ENCODE data around the gene SLC25A21.

Gene SLC25A21

GRCh38 chr14:36684946-36685345 is 487.5 kb downstream of the SLC25A21 start:
- Histone ChIP-seq H3K4me1 (ENCODE audit: control extremely low read depth in 1 of 4, control insufficient read depth in 4 of 4, insufficient read depth in 4 of 4, low read length in 3 of 4) (no peaks in the 10 kb centered on the region), H3K36me3 (ENCODE audit: control insufficient read depth in 4 of 4, insufficient read depth in 4 of 4, low read length in 3 of 4) (no peaks in the 10 kb centered on the region), H3K9me3 (ENCODE audit: control extremely low read depth in 1 of 5, control insufficient read depth in 4 of 5, insufficient read depth in 2 of 5, low read depth in 1 of 5, low read length in 4 of 5) (peaks cover 0 to 2% (median 0%) of the 10 kb centered on the region in 5 experiments), H3K27me3 (replicated peaks in 2 of 5; ENCODE audit: control insufficient read depth in 4 of 5, insufficient read depth in 5 of 5, low read length in 4 of 5) (peaks cover 0 to 34% (median 5%) of the 10 kb centered on the region in 5 experiments), H3K4me3 (ENCODE audit: control insufficient read depth in 1 of 7, extremely low read depth in 1 of 7, insufficient read depth in 4 of 7, low read depth in 2 of 7, low read length in 6 of 7) (no peak overlapping the region), H3K27ac (ENCODE audit: insufficient read depth in 1 of 2, low read depth in 1 of 2, low read length in 2 of 2, poor library complexity in 1 of 2, severe bottlenecking in 2 of 2) (no peak overlapping the region)
- ChIA-PET POLR2A (no interaction called here), CTCF (no interaction called here)
- WGBS (ENCODE audit: insufficient coverage), result no CpG with 5 or more reads among the region's 3 CpGs
- no peak for DNase-seq

- no peaks in the 10 kb centered on the region for H3K9me3 ChIP-seq (ENCODE audit: control extremely low read depth in 1 of 5, control insufficient read depth in 4 of 5, insufficient read depth in 2 of 5, low read depth in 1 of 5, low read length in 4 of 5)
- CTCF ChIA-PET, result interaction anchor here (1.2 kb wide), 1 partner anchor 466 kb away, joined by 3 read pairs; no protein-coding TSS in a partner anchor
- DNase-seq, result no peak
- H3K4me1 ChIP-seq (ENCODE audit: control extremely low read depth in 1 of 4, control insufficient read depth in 4 of 4, insufficient read depth in 4 of 4, low read length in 3 of 4), result no peaks in the 10 kb centered on the region
- whole genome bisulfite sequencing (ENCODE audit: insufficient coverage), result 90% methylated on average over 9 of the region's 9 CpGs
- peaks cover 0 to 43% (median 9%) of the 10 kb centered on the region in 5 experiments for H3K27me3 ChIP-seq (replicated peaks in 2 of 5; ENCODE audit: control insufficient read depth in 4 of 5, insufficient read depth in 5 of 5, low read length in 4 of 5)
- H3K27ac ChIP-seq (ENCODE audit: insufficient read depth in 1 of 2, low read depth in 1 of 2, low read length in 2 of 2, poor library complexity in 1 of 2, severe bottlenecking in 2 of 2), result no peak overlapping the region
- H3K36me3 ChIP-seq (ENCODE audit: control insufficient read depth in 4 of 4, insufficient read depth in 4 of 4, low read length in 3 of 4), result no peaks in the 10 kb centered on the region
- no peak overlapping the region for H3K4me3 ChIP-seq (ENCODE audit: control insufficient read depth in 1 of 7, extremely low read depth in 1 of 7, insufficient read depth in 4 of 7, low read depth in 2 of 7, low read length in 6 of 7)
- POLR2A ChIA-PET, result no interaction called here
These were observed 489.2 kb downstream of the SLC25A21 start for GRCh38 chr14:36683083-36683724.

DNA sequence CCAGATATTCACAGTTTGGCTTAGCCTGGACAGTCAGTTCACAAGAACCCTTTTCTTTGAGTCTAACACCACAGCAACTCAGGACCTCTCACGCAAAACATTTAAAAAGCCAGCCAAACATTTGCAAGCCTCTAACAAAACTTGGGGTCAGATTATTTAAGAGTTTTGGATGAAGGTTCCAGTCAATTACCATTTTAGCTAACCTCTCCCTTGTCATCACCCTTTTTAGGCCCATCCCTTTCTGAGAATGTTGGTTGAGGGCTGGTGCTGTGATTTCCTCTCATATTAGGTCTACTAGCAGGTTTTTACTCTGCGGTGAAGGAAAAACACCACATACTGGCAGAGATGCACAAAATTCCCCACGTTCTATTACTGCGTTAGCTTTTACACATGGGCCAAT is 490.1 kb downstream of the SLC25A21 start:
- Histone ChIP-seq H3K9me3 (ENCODE audit: control extremely low read depth in 1 of 5, control insufficient read depth in 4 of 5, insufficient read depth in 2 of 5, low read depth in 1 of 5, low read length in 4 of 5) (no peaks in the 10 kb centered on the region), H3K4me3 (ENCODE audit: control insufficient read depth in 1 of 7, extremely low read depth in 1 of 7, insufficient read depth in 4 of 7, low read depth in 2 of 7, low read length in 6 of 7) (no peak overlapping the region), H3K27me3 (replicated peaks in 2 of 5; ENCODE audit: control insufficient read depth in 4 of 5, insufficient read depth in 5 of 5, low read length in 4 of 5) (peaks cover 2 to 48% (median 10%) of the 10 kb centered on the region in 5 experiments), H3K4me1 (ENCODE audit: control extremely low read depth in 1 of 4, control insufficient read depth in 4 of 4, insufficient read depth in 4 of 4, low read length in 3 of 4) (no peaks in the 10 kb centered on the region), H3K27ac (ENCODE audit: insufficient read depth in 1 of 2, low read depth in 1 of 2, low read length in 2 of 2, poor library complexity in 1 of 2, severe bottlenecking in 2 of 2) (no peak overlapping the region), H3K36me3 (ENCODE audit: control insufficient read depth in 4 of 4, insufficient read depth in 4 of 4, low read length in 3 of 4) (no peaks in the 10 kb centered on the region)
- ChIA-PET POLR2A (no interaction called here), CTCF (interaction anchor here (0.7 kb wide), 1 partner anchor 12 kb away, joined by 3 read pairs; no protein-coding TSS in a partner anchor)
- 100% methylated on average over 2 of the region's 4 CpGs for WGBS (ENCODE audit: insufficient coverage)
- DNase-seq, result no peak

- Histone ChIP-seq H3K4me3 (ENCODE audit: control insufficient read depth in 1 of 7, extremely low read depth in 1 of 7, insufficient read depth in 4 of 7, low read depth in 2 of 7, low read length in 6 of 7) (no peak overlapping the region), H3K27ac (ENCODE audit: insufficient read depth in 1 of 2, low read depth in 1 of 2, low read length in 2 of 2, poor library complexity in 1 of 2, severe bottlenecking in 2 of 2) (no peak overlapping the region), H3K27me3 (replicated peaks in 2 of 5; ENCODE audit: control insufficient read depth in 4 of 5, insufficient read depth in 5 of 5, low read length in 4 of 5) (peaks cover 8 to 73% (median 26%) of the 10 kb centered on the region in 5 experiments), H3K4me1 (ENCODE audit: control extremely low read depth in 1 of 4, control insufficient read depth in 4 of 4, insufficient read depth in 4 of 4, low read length in 3 of 4) (no peaks in the 10 kb centered on the region), H3K36me3 (ENCODE audit: control insufficient read depth in 4 of 4, insufficient read depth in 4 of 4, low read length in 3 of 4) (no peaks in the 10 kb centered on the region), H3K9me3 (ENCODE audit: control extremely low read depth in 1 of 5, control insufficient read depth in 4 of 5, insufficient read depth in 2 of 5, low read depth in 1 of 5, low read length in 4 of 5) (no peaks in the 10 kb centered on the region)
- ChIA-PET CTCF (no interaction called here), POLR2A (no interaction called here)
- 22% methylated on average over 10 of the region's 10 CpGs for WGBS (ENCODE audit: insufficient coverage)
- DNase-seq, result no peak
These were observed 496.2 kb downstream of the SLC25A21 start for GRCh38 chr14:36676236-36676635.

GRCh38 chr14:36675581-36675980 is 496.8 kb downstream of the SLC25A21 start:
- DNase-seq, result no peak
- no peaks in the 10 kb centered on the region for H3K36me3 ChIP-seq (ENCODE audit: control insufficient read depth in 4 of 4, insufficient read depth in 4 of 4, low read length in 3 of 4)
- CTCF ChIA-PET, result no interaction called here
- peaks cover 10 to 73% (median 25%) of the 10 kb centered on the region in 5 experiments for H3K27me3 ChIP-seq (replicated peaks in 2 of 5; ENCODE audit: control insufficient read depth in 4 of 5, insufficient read depth in 5 of 5, low read length in 4 of 5)
- POLR2A ChIA-PET, result no interaction called here
- no peak overlapping the region for H3K27ac ChIP-seq (ENCODE audit: insufficient read depth in 1 of 2, low read depth in 1 of 2, low read length in 2 of 2, poor library complexity in 1 of 2, severe bottlenecking in 2 of 2)
- H3K4me1 ChIP-seq (ENCODE audit: control extremely low read depth in 1 of 4, control insufficient read depth in 4 of 4, insufficient read depth in 4 of 4, low read length in 3 of 4), result no peaks in the 10 kb centered on the region
- no peaks in the 10 kb centered on the region for H3K9me3 ChIP-seq (ENCODE audit: control extremely low read depth in 1 of 5, control insufficient read depth in 4 of 5, insufficient read depth in 2 of 5, low read depth in 1 of 5, low read length in 4 of 5)
- 75% methylated on average over 3 of the region's 6 CpGs for WGBS (ENCODE audit: insufficient coverage)
- H3K4me3 ChIP-seq (ENCODE audit: control insufficient read depth in 1 of 7, extremely low read depth in 1 of 7, insufficient read depth in 4 of 7, low read depth in 2 of 7, low read length in 6 of 7), result no peak overlapping the region

DNA sequence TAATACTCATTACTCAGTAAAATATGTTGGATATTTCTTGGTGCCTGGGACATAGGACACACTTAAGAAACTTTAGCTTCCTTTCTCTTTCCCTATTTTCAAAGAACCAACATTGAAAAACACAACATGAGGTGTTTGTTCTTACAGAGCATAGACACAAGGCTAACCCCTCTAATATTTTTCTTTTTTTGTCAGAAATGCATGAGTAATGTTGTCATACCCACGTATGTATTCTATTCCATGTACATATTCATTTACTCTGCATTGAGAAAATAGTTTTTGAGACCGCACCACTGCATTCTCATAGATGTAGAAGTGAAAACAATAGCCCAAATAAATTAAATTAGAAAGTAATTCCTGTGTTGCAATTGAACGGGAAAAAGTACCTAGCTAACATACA is 497.7 kb downstream of the SLC25A21 start:
- no peak overlapping the region for H3K4me3 ChIP-seq (ENCODE audit: control insufficient read depth in 1 of 7, extremely low read depth in 1 of 7, insufficient read depth in 4 of 7, low read depth in 2 of 7, low read length in 6 of 7)
- H3K36me3 ChIP-seq (ENCODE audit: control insufficient read depth in 4 of 4, insufficient read depth in 4 of 4, low read length in 3 of 4), result no peaks in the 10 kb centered on the region
- ChIA-PET CTCF (no interaction called here), POLR2A (no interaction called here)
- no peak overlapping the region for H3K27ac ChIP-seq (ENCODE audit: insufficient read depth in 1 of 2, low read depth in 1 of 2, low read length in 2 of 2, poor library complexity in 1 of 2, severe bottlenecking in 2 of 2)
- peaks cover 10 to 75% (median 24%) of the 10 kb centered on the region in 5 experiments for H3K27me3 ChIP-seq (replicated peaks in 2 of 5; ENCODE audit: control insufficient read depth in 4 of 5, insufficient read depth in 5 of 5, low read length in 4 of 5)
- WGBS (ENCODE audit: insufficient coverage), result no CpG with 5 or more reads among the region's 3 CpGs
- no peak for DNase-seq
- no peaks in the 10 kb centered on the region for H3K9me3 ChIP-seq (ENCODE audit: control extremely low read depth in 1 of 5, control insufficient read depth in 4 of 5, insufficient read depth in 2 of 5, low read depth in 1 of 5, low read length in 4 of 5)
- H3K4me1 ChIP-seq (ENCODE audit: control extremely low read depth in 1 of 4, control insufficient read depth in 4 of 4, insufficient read depth in 4 of 4, low read length in 3 of 4), result no peaks in the 10 kb centered on the region

- Histone ChIP-seq H3K9me3 (ENCODE audit: control extremely low read depth in 1 of 5, control insufficient read depth in 4 of 5, insufficient read depth in 2 of 5, low read depth in 1 of 5, low read length in 4 of 5) (peaks cover 0 to 2% (median 0%) of the 10 kb centered on the region in 5 experiments), H3K36me3 (ENCODE audit: control insufficient read depth in 4 of 4, insufficient read depth in 4 of 4, low read length in 3 of 4) (no peaks in the 10 kb centered on the region), H3K4me1 (ENCODE audit: control extremely low read depth in 1 of 4, control insufficient read depth in 4 of 4, insufficient read depth in 4 of 4, low read length in 3 of 4) (no peaks in the 10 kb centered on the region), H3K4me3 (ENCODE audit: control insufficient read depth in 1 of 7, extremely low read depth in 1 of 7, insufficient read depth in 4 of 7, low read depth in 2 of 7, low read length in 6 of 7) (no peak overlapping the region), H3K27me3 (replicated peaks in 2 of 5; ENCODE audit: control insufficient read depth in 4 of 5, insufficient read depth in 5 of 5, low read length in 4 of 5) (peaks cover 8 to 78% (median 28%) of the 10 kb centered on the region in 5 experiments), H3K27ac (ENCODE audit: insufficient read depth in 1 of 2, low read depth in 1 of 2, low read length in 2 of 2, poor library complexity in 1 of 2, severe bottlenecking in 2 of 2) (no peak overlapping the region)
- ChIA-PET CTCF (no interaction called here), POLR2A (no interaction called here)
- no peak for DNase-seq
- WGBS (ENCODE audit: insufficient coverage), result no CpG with 5 or more reads among the region's 4 CpGs
These were observed 500.3 kb downstream of the SLC25A21 start for GRCh38 chr14:36672095-36672494.

Data from common myeloid progenitor, CD34-positive (primary cell).